K562 (cell line): ENCODE measurements around the gene MARK4. TPM values are rescaled to one million over a fixed set of nuclear protein-coding genes. Genes with fewer than 3 reads are reported as not detected.
A peak's percentile ranks its signal among the peaks of the same experiment; 100 is the strongest.

Experiments used
- ATAC-seq: fragments of 200-7000 bp; cut with Tn5 transposase; 3 replicates; pipeline ENCODE4 v1.9.1; 2020; ENCODE audit warnings: moderate library complexity
- BruUV-seq: library from RNA; stranded (reverse); fragments of 400-500 nt; replicated peaks from 2 replicates; lab custom pipeline; 2021; lab: Mats Ljungman, UMichigan
- CTCF ChIA-PET: fragments of 300-600 bp; formaldehyde crosslinking; extraction: SDS; loops from one replicate; lab custom pipeline; 2021; ENCODE audit warnings: low intra/inter-chr PET ratio; lab: Yijun Ruan, JAX
- POLR2A ChIA-PET: fragments of 300-600, 350-650 bp; sonication (Branson Sonifier 250); formaldehyde crosslinking; extraction: SDS; loops from one replicate; lab custom pipeline; 2021; ENCODE audit warnings: antibody characterized with exemption, inconsistent platforms; lab: Yijun Ruan, JAX
- DNase-seq, 4 experiments: peaks; one replicate each; pipeline versions ENCODE4 v3.0.0 to v3.0.0-alpha.2; 2011 to 2018; ENCODE audit warnings: low spot score in 3 of 4, mixed read lengths in 3 of 4; ENCODE audit errors: extremely low read depth in 1 of 4
- FAIRE-seq: peaks from 2 replicates; lab custom pipeline; 2011; peaks lifted over from hg19 to GRCh38; lab: Jason Lieb, UNC
- H2AFZ ChIP-seq: 2 replicates; pipeline ENCODE4 v1.6.0; 2011; ENCODE audit warnings: low read depth, low read length, control low read depth, inconsistent platforms
- H3K27ac ChIP-seq: fragments of 200-600 bp; 3 replicates; pipeline ENCODE4 v1.8.0; 2011; ENCODE audit warnings: low read depth, mild to moderate bottlenecking, control low read depth, inconsistent platforms, low read length, moderate library complexity, mixed read lengths; ENCODE audit errors: extremely low read depth
- H3K27me3 ChIP-seq, 2 experiments: fragments of 300-600 bp in 1 of 2; 2 replicates in 1 of 2; 3 replicates in 1 of 2; pipeline versions ENCODE4 v1.6.0 to v1.8.0; 2011; ENCODE audit warnings: inconsistent platforms in 2 of 2, low read length in 2 of 2, mild to moderate bottlenecking in 1 of 2, mixed read lengths in 1 of 2, moderate library complexity in 1 of 2; ENCODE audit not compliant: control insufficient read depth in 2 of 2, insufficient read depth in 2 of 2
- H3K36me3 ChIP-seq: fragments of 300-600 bp; 3 replicates; pipeline ENCODE4 v1.8.0; 2011; ENCODE audit warnings: mild to moderate bottlenecking, low read length, inconsistent platforms; ENCODE audit not compliant: control insufficient read depth, insufficient read depth
- H3K4me1 ChIP-seq, 2 experiments: fragments of 200-600 bp in 1 of 2; replicated peaks in 1 of 2; 2 replicates in 1 of 2; 3 replicates in 1 of 2; pipeline versions ENCODE4 v1.5.1 to v1.8.0; 2011; ENCODE audit warnings: inconsistent platforms in 2 of 2, low read length in 2 of 2, mild to moderate bottlenecking in 1 of 2, mixed read lengths in 1 of 2, moderate library complexity in 1 of 2; ENCODE audit not compliant: control insufficient read depth in 2 of 2, insufficient read depth in 2 of 2
- H3K4me2 ChIP-seq: 2 replicates; pipeline ENCODE4 v1.6.1; 2011; ENCODE audit warnings: low read length, control low read depth, inconsistent platforms, mixed read lengths; ENCODE audit not compliant: insufficient read depth
- H3K4me3 ChIP-seq: fragments of 200-600 bp; sonication (generic), shearing (Covaris generic); 2 replicates; pipeline ENCODE4 v1.5.1; 2016; ENCODE audit warnings: control low read depth, inconsistent platforms
- H3K79me2 ChIP-seq: fragments of 200-600 bp; 3 replicates; pipeline ENCODE4 v1.8.0; 2011; ENCODE audit warnings: low read length, inconsistent platforms; ENCODE audit not compliant: control insufficient read depth, insufficient read depth
- H3K9ac ChIP-seq, 2 experiments: 2 replicates each; pipeline versions ENCODE4 v1.6.0 to v1.6.1; 2011; ENCODE audit warnings: low read depth in 2 of 2, low read length in 2 of 2, control low read depth in 1 of 2, inconsistent platforms in 1 of 2, mild to moderate bottlenecking in 1 of 2, mixed read lengths in 1 of 2; ENCODE audit not compliant: insufficient read depth in 1 of 2
- H3K9me1 ChIP-seq: one replicate; pipeline ENCODE4 v1.6.0; 2011; ENCODE audit warnings: inconsistent platforms, mild to moderate bottlenecking, low read length, moderate library complexity; ENCODE audit not compliant: control insufficient read depth, insufficient read depth
- H3K9me3 ChIP-seq: replicated peaks from 2 replicates; pipeline ENCODE4 v1.5.1; 2011; ENCODE audit warnings: low read depth, low read length, inconsistent platforms; ENCODE audit not compliant: control insufficient read depth, insufficient read depth
- H4K20me1 ChIP-seq: replicated peaks from 2 replicates; pipeline ENCODE4 v1.6.1; 2011; ENCODE audit warnings: low read length, inconsistent platforms, mixed read lengths; ENCODE audit not compliant: control insufficient read depth, insufficient read depth
- ETV1 ChIP-seq: fragments of 450-650 bp; conservative IDR thresholded peaks from 2 replicates; pipeline ENCODE4 v1.6.1; 2016; ENCODE audit warnings: missing genetic modification characterization, control low read depth, low read depth, missing compliant biosample characterization
- KDM1A ChIP-seq, 2 experiments: fragments of 450-650 bp; IDR thresholded peaks; 2 replicates each; pipeline ENCODE4 v1.6.1; 2016; ENCODE audit warnings: mild to moderate bottlenecking in 2 of 2
- POLR2G ChIP-seq: fragments of 200-400 bp; formaldehyde crosslinking; IDR thresholded peaks from 2 replicates; pipeline ENCODE4 v1.6.1; 2017; ENCODE audit warnings: low read depth, mild to moderate bottlenecking, antibody characterized with exemption, low read length, moderate library complexity
- STAG1 ChIP-seq: sonication (generic); formaldehyde crosslinking; IDR thresholded peaks from 2 replicates; pipeline ENCODE4 v1.5.0; 2020; ENCODE audit warnings: missing genetic modification reagents, borderline replicate concordance
- TSC22D4 ChIP-seq: fragments of 450-650 bp; IDR thresholded peaks from 2 replicates; pipeline ENCODE4 v1.6.1; 2016; ENCODE audit warnings: missing genetic modification characterization, missing biosample characterization, control low read depth
- WGBS: fragments of 100-300 bp; shearing (Covaris generic); methylation state at CpG from one replicate; pipeline ENCODE4 v1.1.6; 2016; ENCODE audit warnings: low coverage, mixed read lengths; ENCODE audit not compliant: insufficient coverage; ENCODE audit errors: missing lambda C conversion rate; 5-methylcytosine and 5-hydroxymethylcytosine counted together
- in situ Hi-C: fragments of 300-500 bp; cut with MboI; formaldehyde crosslinking; loops from 4 replicates; pipeline ENCODE4 v1.15.0; 2018; ENCODE audit warnings: inconsistent platforms, mixed read lengths
- intact Hi-C: fragments of 100-400 bp; cut with micrococcal nuclease; formaldehyde crosslinking; loops from 2 replicates; pipeline ENCODE4 v1.14.2; 2022
- polyA plus RNA-seq, 8 experiments: library from polyadenylated mRNA; depleted of rRNA in 4 of 8; stranded (reverse) in 5 of 8; unstranded in 3 of 8; fragments of >200 nt; fragmentation: Nextera tagmentation in 2 of 8; fragmentation: Illumina TruSeq in 1 of 8; extraction: Ambion mirVana in 2 of 8; extraction: Trizol in 1 of 8; gene quantifications; 2 replicates each; pipeline versions ENCODE4 v1.2.1 to v1.2.3, GENCODE V29; 2011 to 2014; ENCODE audit warnings: inconsistent platforms in 1 of 8, missing spikeins in 1 of 8
- total RNA-seq, 7 experiments: library from RNA; depleted of rRNA in 6 of 7; stranded (reverse); fragments of >200 nt in 6 of 7; fragmentation: Illumina TruSeq in 2 of 7; extraction: Trizol in 2 of 7; gene quantifications; 2 replicates each; pipeline versions ENCODE4 v1.2.1 to v1.2.3, GENCODE V29; 2011 to 2021; ENCODE audit warnings: low replicate concordance in 1 of 7
- TF ChIP-seq, protein P1 (sequence below): sonication (generic); formaldehyde crosslinking; IDR thresholded peaks from 2 replicates; pipeline ENCODE4 v1.8.0; 2022; ENCODE audit warnings: missing genetic modification reagents, mild to moderate bottlenecking, borderline replicate concordance

Gene MARK4
- total and polyA plus RNA-seq, 9 of the 15 experiments (the other 6 are each of a cell fraction or from before 2014, with no cell fraction given) = 0.52 to 29.4 (median 8.6) TPM

DNA sequence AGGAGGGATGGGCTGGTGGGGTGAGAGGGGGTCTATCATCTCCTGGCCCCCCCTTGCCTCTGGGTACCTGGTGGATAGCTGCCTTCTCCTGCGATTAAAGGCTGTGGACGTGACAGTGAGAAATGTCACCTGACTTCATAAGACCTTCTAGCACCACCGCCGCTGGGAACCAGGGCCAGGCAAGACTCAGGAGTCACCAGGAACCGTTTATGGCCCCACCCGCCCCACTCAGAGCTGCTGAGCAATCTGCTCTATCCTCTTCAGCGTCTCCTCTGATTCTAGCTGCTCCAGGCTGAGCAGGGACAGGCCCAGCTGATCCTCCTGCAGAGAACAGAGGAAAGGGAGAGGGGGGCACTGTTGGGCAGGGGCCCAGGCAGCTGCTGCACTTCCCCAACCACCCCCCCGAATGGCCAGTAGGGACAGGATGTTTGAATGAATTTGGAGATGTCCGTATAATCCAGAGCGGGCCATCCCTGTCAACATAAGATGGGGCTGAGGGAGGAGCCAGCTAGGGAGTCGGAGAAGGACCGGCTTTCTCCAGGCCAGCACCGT, 100.4 kb downstream of the MARK4 start (continued):
- TF ChIP-seq TSC22D4 (no peak), STAG1 (no peak), ETV1 (no peak), KDM1A (IDR thresholded peaks at IDR 0.05) (no peak)

DNA sequence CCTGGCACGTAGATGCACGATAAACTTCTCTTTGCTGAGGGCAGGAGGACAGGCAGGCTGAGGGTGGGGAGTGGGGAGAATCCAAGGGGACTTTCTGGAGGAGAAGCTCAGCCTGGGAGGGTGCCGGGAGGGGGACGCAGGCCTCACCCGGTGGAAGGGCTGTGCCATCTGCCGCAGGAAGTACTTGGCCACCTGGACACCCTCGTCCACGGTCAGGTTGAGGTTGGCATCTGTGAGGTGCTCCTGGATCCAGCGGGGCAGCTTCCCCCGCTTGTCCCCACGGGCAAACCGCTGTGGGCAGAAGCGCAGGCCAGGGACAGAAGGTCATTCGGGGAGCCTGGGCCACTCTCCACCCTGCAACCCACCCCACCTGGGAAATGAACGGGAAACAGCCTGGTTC, 101.0 kb downstream of the MARK4 start:
- TF ChIP-seq POLR2G = peak; percentile 23; the same call in 1 of the 2 replicates
- TF ChIP-seq, protein P1, sequence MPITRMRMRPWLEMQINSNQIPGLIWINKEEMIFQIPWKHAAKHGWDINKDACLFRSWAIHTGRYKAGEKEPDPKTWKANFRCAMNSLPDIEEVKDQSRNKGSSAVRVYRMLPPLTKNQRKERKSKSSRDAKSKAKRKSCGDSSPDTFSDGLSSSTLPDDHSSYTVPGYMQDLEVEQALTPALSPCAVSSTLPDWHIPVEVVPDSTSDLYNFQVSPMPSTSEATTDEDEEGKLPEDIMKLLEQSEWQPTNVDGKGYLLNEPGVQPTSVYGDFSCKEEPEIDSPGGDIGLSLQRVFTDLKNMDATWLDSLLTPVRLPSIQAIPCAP (CRISPR knock-in tag) = no peak
- DNase-seq (no peak), ATAC-seq (no peak), FAIRE-seq (no peak)
- H3K9me3 ChIP-seq = no peaks in the 10 kb centered on the region
- no peak overlapping the region for H3K4me2 ChIP-seq
- H3K79me2 ChIP-seq = no peaks in the 10 kb centered on the region
- intact Hi-C loops (no loop called here), in situ Hi-C loops (no loop called here)
- CTCF ChIA-PET = no interaction called here
- H3K27me3 ChIP-seq = no peaks in the 10 kb centered on the region
- WGBS = 84% methylated on average over 9 of the region's 15 CpGs
- no TSS peak for BruUV-seq
- POLR2A ChIA-PET = interaction anchor here (0.6 to 0.7 kb wide), 3 partner anchors 12 to 501 kb away, joined by 3 read pairs; no protein-coding TSS in a partner anchor
- H3K36me3 ChIP-seq = peaks cover 72% of the 10 kb centered on the region; the same call in 2 of the 3 replicates
- peaks cover 0 to 42% of the 10 kb centered on the region in 2 experiments; a peak in 2 of 5 replicates for H3K4me1 ChIP-seq
- no peak overlapping the region for H3K4me3 ChIP-seq
- H3K9me1 ChIP-seq = no peaks in the 10 kb centered on the region
- peak overlapping the region in 1 of 2 experiments; percentile 28; a peak in 2 of 4 replicates for H3K9ac ChIP-seq
- H4K20me1 ChIP-seq = peaks cover 3% of the 10 kb centered on the region; the same call in 1 of the 2 replicates
- H2AFZ ChIP-seq = no peak overlapping the region
- H3K27ac ChIP-seq = no peak overlapping the region
